ENCODE measurements around the gene ABCC4. TPM values are rescaled to one million over a fixed set of nuclear protein-coding genes. Genes with fewer than 3 reads are reported as not detected.

The ABCC4 gene
- total RNA-seq, 1 donor from 2014 or later, result 9.0 TPM

GRCh38 chr13:95049772-95050171 is 251.5 kb downstream of the ABCC4 start:
- DNase-seq, result no peak

GRCh38 chr13:95044452-95045205 is 256.6 kb downstream of the ABCC4 start:
- DNase-seq, result no peak

DNA sequence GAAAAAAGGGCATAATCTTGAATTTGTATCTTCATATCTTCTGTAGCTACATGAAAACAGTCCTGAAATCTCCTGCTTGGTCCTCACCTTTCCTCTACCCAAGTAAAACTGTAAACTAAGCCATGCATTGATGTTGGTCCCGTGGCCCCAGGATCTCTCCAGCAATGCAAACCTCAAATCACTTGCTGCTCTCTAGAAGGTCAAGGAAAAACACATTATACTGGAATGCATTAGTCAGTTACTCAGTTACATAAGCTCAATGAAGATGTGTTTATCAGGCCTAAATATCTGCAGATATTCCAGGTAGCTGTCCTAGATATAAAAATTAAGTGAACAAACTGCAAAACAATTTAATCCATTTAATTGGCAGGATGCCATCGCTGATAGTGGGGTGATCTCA is 261.8 kb downstream of the ABCC4 start:
- DNase-seq, result no peak

- DNase-seq, result no peak
Observed at GRCh38 chr13:95038949-95039348, 262.3 kb downstream of the ABCC4 start.

DNA sequence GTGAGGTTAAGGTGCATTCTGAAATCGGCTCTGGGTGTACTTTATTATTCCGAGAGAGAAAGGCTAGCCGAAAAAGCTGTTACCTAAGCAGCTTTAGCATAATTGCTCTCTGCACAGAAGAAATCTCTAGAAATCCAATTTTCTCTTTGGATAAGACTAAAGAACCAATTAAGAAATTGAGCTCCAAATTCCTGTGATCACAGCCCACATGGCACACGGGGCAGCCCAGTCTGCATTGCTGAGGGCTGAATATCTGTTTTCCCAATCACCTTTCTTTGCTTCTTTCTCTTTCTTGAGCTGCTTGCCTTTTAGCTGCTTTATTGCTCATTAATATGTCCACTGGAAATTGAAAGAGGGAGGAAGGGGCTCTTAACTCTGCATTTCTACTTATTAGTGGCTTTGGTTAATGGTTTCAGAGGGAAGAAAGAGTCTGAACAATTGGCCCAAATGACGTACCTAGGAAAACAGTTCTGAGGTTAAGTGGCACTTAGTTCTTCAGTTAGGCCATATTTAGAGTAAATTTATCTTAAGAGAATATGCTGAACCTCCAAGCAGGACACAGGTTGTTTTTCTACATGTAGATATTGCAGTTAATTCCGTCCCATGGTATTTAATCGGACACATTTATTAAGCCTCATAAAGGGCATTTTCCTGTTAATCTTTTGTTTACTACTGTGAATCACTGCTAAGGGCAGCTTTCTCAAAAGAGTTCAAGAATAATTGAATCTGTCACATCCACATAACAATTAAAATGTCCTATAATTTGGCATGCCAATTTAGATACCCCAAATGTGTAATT is 265.7 kb downstream of the ABCC4 start:
- DNase-seq, result no peak

DNA sequence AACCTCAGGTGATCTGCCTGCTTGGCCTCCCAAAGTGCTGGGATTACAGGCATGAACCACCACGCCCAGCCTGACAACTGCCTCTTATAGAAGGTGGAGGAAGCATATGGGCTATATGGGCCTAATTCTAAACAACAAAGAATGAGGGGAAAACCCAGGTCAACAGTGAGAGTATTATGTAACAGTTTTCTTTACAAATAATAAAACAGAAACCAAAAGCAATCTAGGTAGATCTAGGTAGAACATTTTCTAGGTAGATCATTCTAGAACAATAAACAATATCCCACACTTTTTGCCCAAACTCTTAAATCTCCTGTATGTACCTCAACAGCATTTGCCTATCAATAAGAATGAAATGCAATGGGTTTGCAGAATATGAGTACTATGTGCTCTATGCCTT is 267.4 kb downstream of the ABCC4 start:
- no peak for DNase-seq

DNA sequence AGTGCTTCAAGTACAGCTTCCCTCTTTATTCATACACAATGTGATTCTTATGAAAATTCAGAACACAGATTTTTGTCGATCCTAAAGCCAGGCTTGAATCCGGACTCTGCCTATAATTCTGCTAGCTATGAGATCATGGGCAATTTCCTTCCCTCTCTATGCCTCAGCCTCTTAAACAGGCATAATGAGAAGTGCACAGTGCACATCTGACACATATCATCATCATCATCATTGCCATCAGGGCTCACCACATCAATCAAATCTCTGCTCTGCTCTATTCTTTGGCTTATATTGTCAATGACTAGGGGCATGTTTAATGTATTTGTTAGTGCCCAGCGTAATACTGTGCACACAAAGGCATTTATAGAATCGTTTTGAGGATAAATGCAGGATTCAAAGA is 269.1 kb downstream of the ABCC4 start:
- no peak for DNase-seq

DNA sequence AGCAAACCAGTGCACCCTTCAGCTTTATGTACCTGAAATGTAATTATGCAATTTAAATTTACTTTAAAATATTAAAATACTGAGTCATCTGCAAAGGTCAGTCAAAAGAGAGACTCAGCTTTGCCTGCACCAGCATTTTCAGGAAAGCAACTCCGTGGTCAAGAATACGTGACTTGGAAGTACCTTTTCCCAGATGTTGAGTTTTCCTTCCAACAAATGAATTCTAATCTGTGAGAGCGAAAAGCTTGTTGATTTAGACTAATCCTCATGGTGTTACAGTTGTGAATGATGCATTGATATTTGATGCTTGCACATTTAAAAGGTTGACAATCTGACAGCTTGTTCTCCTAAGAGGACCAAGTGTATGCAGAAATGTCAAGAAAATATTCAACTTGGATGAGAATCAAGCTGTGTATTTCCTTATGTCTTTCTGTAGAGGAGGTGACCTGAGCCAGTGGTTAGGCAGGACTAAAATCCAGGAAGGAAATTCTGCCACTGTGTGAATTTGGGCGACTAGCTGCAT is 270.4 kb downstream of the ABCC4 start:
- no peak for DNase-seq

GRCh38 chr13:95027638-95028037 is 273.6 kb downstream of the ABCC4 start:
- no peak for DNase-seq

DNA sequence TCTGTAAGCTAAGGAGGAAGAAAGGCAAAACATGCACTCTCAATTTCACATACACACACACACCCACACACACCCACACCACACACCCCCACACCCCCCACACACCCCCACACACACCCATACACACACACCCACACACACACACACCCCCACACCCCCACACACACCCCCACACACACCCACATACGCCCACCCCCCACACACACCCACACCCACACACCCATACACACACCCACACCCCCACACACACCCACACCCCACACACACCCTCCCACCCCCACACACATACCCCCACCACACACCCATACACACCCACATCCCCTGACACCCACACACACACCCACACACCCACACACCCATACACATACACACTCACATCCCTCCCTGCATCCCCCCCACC is 276.1 kb downstream of the ABCC4 start:
- no peak for DNase-seq

DNA sequence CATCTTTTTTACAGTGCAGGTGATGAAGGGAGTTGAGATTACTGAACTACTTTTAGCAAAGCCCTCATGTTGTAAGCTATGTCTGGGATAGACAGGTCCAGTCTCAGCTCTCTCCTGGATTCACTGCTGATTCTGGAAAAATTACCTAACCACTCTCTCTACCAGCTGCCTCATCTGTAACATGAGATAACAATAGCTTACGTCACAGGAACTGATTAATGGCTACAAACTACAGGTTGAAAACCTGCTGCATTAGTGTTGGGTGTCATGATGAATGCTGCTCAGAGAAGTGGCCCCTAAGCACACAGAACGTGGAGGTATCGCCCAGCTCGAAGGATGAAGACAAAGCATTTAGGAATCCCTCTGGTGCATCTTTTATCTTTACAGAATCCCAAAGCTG is 277.8 kb downstream of the ABCC4 start:
- DNase-seq, result no peak

- no peak for DNase-seq
Observed at GRCh38 chr13:95020298-95020987, 280.8 kb downstream of the ABCC4 start.

DNA sequence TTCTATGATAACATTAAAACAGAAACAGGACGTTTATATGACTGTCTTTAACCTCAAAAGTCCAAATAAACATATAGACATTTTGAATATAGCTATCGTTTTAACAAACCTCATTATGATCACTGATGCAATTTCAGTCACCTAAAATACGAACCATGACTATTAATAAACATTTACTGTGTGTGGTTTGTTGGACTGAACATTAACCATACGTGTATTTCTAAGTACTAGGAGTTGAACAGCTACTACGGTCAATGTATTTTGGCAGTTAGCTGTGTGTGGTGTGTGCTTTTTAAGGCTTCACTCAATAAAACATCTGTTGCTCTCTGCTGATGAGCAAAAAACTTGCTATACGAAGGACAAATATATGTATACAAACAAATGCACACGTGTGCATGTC is 281.4 kb downstream of the ABCC4 start:
- no peak for DNase-seq

DNA sequence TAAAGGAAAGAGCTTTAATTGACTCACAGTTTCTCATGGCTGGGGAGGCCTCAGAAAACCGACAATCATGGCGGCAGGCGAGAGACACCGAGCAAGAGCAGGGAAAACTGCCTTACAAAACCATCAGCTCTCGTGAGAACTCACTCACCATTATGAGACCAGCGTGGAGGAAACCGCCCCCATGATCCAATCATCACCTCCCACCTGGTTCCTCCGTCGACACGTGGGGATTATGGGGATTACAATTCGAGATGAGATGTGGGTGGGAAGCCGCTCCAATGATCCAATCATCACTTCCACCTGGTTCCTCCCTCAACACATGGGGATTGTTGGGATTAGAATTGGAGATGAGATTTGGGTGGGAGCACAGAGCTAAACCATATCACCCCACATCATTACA is 293.9 kb downstream of the ABCC4 start:
- DNase-seq, result no peak

DNA sequence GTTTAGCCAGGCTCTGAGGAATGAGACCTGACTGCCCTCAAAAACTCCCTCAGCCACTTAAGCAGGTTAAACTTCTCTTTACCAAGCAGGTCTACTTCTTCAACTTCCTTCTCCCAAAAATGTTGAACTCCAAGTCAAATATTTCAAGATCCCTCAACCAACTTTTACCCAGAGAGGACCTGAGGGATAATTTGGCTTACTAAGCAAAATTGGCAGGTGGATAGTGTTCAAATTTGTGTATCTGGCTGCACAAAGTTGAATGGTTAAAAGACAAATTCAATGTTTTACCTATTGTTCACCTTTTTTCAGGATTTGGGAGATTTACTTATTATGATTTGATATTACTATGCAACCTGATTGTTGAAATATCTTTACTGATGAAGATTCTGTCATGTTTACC is 296.0 kb downstream of the ABCC4 start:
- DNase-seq, result no peak

GRCh38 chr13:95003019-95003813 is 298.0 kb downstream of the ABCC4 start:
- no peak for DNase-seq

DNA sequence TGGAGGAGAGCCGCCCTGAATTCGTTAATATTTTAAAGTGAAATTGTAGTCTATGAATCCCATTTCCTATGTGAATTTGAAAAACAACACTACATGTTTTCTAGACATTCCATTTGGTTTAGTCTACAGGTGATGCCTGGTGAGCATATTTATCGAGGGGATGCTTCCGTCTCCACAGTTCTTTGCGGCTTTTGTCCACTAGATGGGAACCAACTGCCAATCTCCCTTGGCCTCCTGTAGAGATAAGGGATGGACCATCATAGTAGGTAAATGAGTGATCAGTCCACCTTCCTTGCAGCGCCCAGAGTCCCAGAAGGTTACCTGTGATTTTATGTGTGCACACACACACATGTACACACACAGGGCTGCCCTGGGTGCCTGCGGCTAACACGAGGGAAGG is 299.1 kb downstream of the ABCC4 start:
- DNase-seq, result no peak

GRCh38 chr13:94999871-95000270 is 301.4 kb downstream of the ABCC4 start:
- DNase-seq, result no peak

DNA sequence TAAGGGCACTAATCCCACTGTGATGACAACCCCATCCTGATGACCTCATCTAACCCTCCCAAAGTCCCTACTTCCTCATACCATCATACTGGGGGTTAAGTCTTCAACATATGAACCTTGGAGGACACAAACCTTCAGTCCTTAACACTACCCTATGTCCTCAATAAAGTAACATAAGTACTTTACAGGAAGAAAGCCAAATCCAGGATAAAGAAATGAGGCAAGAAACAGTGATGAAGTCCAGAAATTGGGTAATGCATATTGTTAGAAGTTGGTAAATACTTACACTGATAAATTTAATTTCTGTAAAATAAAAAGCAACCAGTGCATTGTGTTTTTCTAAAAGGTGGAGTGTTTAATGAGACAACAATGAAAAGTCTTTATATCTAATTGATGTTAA is 304.1 kb downstream of the ABCC4 start:
- no peak for DNase-seq

DNA sequence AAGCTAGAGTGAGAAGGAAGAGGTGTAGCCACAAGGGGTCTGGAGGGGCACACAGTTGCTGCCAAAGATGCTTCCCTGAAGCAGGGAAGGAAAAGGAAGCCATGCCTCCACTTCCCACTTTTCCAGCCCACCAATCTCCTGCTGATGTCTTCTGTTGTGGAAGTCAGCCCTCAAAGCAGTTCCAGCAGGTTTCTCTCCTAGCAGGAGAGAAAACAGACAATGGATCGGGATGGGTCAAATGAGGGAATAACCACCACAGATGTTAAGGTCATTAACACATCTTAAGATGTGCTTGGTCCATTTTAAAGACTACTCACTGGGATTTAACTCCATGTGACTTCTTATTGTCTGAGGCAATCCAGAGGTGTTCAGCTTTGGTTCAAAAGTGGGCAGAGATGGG is 304.8 kb downstream of the ABCC4 start:
- DNase-seq, result no peak

DNA sequence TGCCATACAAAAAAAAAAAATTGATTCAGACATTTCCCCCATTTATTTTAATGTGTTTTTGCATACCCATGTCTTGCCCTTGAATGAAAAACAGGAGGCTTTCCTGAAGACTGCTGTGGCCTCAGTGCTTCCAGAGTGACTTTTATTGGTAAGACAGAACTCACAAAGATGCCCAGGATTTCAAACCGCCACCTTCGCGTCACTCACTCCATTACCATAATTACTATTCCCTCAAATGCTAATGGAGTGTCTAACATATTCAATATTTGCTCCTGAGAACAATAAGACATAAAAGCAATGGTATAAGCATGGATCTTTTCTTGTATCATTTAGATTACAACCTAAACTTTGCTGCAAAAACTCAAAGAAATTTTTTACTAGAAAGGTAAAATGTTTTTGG is 306.7 kb downstream of the ABCC4 start:
- no peak for DNase-seq

DNA sequence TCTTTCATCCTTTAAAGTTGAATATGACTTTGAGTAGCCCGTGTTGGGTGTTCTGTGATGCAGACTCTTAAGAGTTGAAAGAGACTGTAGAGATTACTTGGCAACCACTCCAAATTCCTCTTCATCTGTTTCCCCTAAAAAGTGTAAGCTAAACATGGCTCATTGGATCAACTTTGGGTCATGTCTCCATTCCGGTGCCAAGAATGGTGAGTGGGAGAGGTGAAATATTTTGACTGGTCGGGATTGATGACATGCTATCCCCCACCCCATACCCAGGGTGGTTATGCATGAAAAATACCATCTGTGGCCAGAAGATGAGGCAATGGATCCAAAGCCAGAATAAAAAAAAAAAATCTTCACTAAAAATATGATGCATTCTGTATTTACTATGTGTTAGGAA is 307.6 kb downstream of the ABCC4 start:
- no peak for DNase-seq
